ENCODE data around the gene ALOX5AP.

Gene ALOX5AP

GRCh38 chr13:30796631-30797601, 61.6 kb downstream of the ALOX5AP start:
- Histone ChIP-seq H3K27ac (replicated peaks) (no peak overlapping the region), H3K27me3 (ENCODE audit: insufficient read depth, poor library complexity, severe bottlenecking) (no peaks in the 10 kb centered on the region), H3K4me3 (replicated peaks; ENCODE audit: insufficient read depth, low read length) (no peak overlapping the region)
- DNase-seq (ENCODE audit: low read depth in 1 of 2, low spot score in 1 of 2) = no peak
- no peak for TF ChIP-seq REST (IDR thresholded peaks at IDR 0.05; ENCODE audit: insufficient replicate concordance, low read depth)
- no peak for TF ChIP-seq POLR2AphosphoS5 (IDR thresholded peaks at IDR 0.05; ENCODE audit: low read depth)
- TF ChIP-seq SPI1 (IDR thresholded peaks at IDR 0.05; ENCODE audit: borderline replicate concordance, low read depth) = no peak
- no peak for TF ChIP-seq CTCF (IDR thresholded peaks at IDR 0.05; ENCODE audit: insufficient read depth, low read length)
- no peak for TF ChIP-seq GABPA (IDR thresholded peaks at IDR 0.05; ENCODE audit: low read depth)

GRCh38 chr13:30797847-30798535, 62.6 kb downstream of the ALOX5AP start:
- H3K27ac ChIP-seq (replicated peaks) = no peak overlapping the region

GRCh38 chr13:30798776-30799355, 63.5 kb downstream of the ALOX5AP start:
- Histone ChIP-seq H3K4me3 (replicated peaks; ENCODE audit: insufficient read depth, low read length) (no peak overlapping the region), H3K27me3 (ENCODE audit: insufficient read depth, poor library complexity, severe bottlenecking) (no peaks in the 10 kb centered on the region), H3K27ac (replicated peaks) (no peak overlapping the region)
- DNase-seq (ENCODE audit: low read depth in 1 of 2, low spot score in 1 of 2) = no peak
- no peak for TF ChIP-seq SPI1 (IDR thresholded peaks at IDR 0.05; ENCODE audit: borderline replicate concordance, low read depth)
- TF ChIP-seq CTCF (IDR thresholded peaks at IDR 0.05; ENCODE audit: insufficient read depth, low read length) = no peak
- TF ChIP-seq GABPA (IDR thresholded peaks at IDR 0.05; ENCODE audit: low read depth) = no peak
- TF ChIP-seq REST (IDR thresholded peaks at IDR 0.05; ENCODE audit: insufficient replicate concordance, low read depth) = no peak
- no peak for TF ChIP-seq POLR2AphosphoS5 (IDR thresholded peaks at IDR 0.05; ENCODE audit: low read depth)

More at GRCh38 chr13:30797847-30798535, 62.6 kb downstream of the ALOX5AP start:
- DNase-seq (ENCODE audit: low read depth in 1 of 2, low spot score in 1 of 2) = no peak
- Histone ChIP-seq H3K27me3 (ENCODE audit: insufficient read depth, poor library complexity, severe bottlenecking) (no peaks in the 10 kb centered on the region), H3K4me3 (replicated peaks; ENCODE audit: insufficient read depth, low read length) (no peak overlapping the region)
- no peak for TF ChIP-seq POLR2AphosphoS5 (IDR thresholded peaks at IDR 0.05; ENCODE audit: low read depth)

GRCh38 chr13:30799356-30799824, 64.0 kb downstream of the ALOX5AP start:
- Histone ChIP-seq H3K4me3 (replicated peaks; ENCODE audit: insufficient read depth, low read length) (no peak overlapping the region), H3K27ac (replicated peaks) (no peak overlapping the region), H3K27me3 (ENCODE audit: insufficient read depth, poor library complexity, severe bottlenecking) (no peaks in the 10 kb centered on the region)
- TF ChIP-seq POLR2AphosphoS5 (IDR thresholded peaks at IDR 0.05; ENCODE audit: low read depth) (no peak), SPI1 (IDR thresholded peaks at IDR 0.05; ENCODE audit: borderline replicate concordance, low read depth) (no peak), GABPA (IDR thresholded peaks at IDR 0.05; ENCODE audit: low read depth) (no peak), CTCF (IDR thresholded peaks at IDR 0.05; ENCODE audit: insufficient read depth, low read length) (no peak), REST (IDR thresholded peaks at IDR 0.05; ENCODE audit: insufficient replicate concordance, low read depth) (no peak)
- DNase-seq (ENCODE audit: low read depth in 1 of 2, low spot score in 1 of 2) = no peak
